ENCODE results near the gene TLR9.
A peak's percentile ranks its signal among the peaks of the same experiment; 100 is the strongest.

Gene TLR9

GRCh38 chr3:52247409-52248164, 22.1 kb upstream of the TLR9 start:
- in situ Hi-C loops (cut with HindIII; ENCODE audit: low sequenced_read_pairs), result no loop called here
- H3K4me3 ChIP-seq (ENCODE audit: low read depth, low read length), result no peak overlapping the region
- no peak for DNase-seq (ENCODE audit: low read depth, low spot score)
- TF ChIP-seq, protein P1, sequence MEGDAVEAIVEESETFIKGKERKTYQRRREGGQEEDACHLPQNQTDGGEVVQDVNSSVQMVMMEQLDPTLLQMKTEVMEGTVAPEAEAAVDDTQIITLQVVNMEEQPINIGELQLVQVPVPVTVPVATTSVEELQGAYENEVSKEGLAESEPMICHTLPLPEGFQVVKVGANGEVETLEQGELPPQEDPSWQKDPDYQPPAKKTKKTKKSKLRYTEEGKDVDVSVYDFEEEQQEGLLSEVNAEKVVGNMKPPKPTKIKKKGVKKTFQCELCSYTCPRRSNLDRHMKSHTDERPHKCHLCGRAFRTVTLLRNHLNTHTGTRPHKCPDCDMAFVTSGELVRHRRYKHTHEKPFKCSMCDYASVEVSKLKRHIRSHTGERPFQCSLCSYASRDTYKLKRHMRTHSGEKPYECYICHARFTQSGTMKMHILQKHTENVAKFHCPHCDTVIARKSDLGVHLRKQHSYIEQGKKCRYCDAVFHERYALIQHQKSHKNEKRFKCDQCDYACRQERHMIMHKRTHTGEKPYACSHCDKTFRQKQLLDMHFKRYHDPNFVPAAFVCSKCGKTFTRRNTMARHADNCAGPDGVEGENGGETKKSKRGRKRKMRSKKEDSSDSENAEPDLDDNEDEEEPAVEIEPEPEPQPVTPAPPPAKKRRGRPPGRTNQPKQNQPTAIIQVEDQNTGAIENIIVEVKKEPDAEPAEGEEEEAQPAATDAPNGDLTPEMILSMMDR (IDR thresholded peaks at IDR 0.05; ENCODE audit: low read depth, low read length), result no peak

GRCh38 chr3:52246728-52247408, 21.4 kb upstream of the TLR9 start:
- H3K4me3 ChIP-seq (ENCODE audit: low read depth, low read length), result no peak overlapping the region
- TF ChIP-seq, protein P1 (IDR thresholded peaks at IDR 0.05; ENCODE audit: low read depth, low read length), result no peak
- DNase-seq (ENCODE audit: low read depth, low spot score), result no peak
- in situ Hi-C loops (cut with HindIII; ENCODE audit: low sequenced_read_pairs), result no loop called here

GRCh38 chr3:52246264-52246620, 20.8 kb upstream of the TLR9 start:
- H3K4me3 ChIP-seq (ENCODE audit: low read depth, low read length), result peak overlapping the region; percentile 49
- in situ Hi-C loops (cut with HindIII; ENCODE audit: low sequenced_read_pairs), result no loop called here
- no peak for DNase-seq (ENCODE audit: low read depth, low spot score)
- TF ChIP-seq, protein P1 (IDR thresholded peaks at IDR 0.05; ENCODE audit: low read depth, low read length), result no peak

- peak within 1 kb of the TSS; percentile 49 for H3K4me3 ChIP-seq (ENCODE audit: low read depth, low read length)
- TF ChIP-seq, protein P1 (IDR thresholded peaks at IDR 0.05; ENCODE audit: low read depth, low read length), result no peak
- in situ Hi-C loops (cut with HindIII; ENCODE audit: low sequenced_read_pairs), result no loop called here
- peak; percentile 33 for DNase-seq (ENCODE audit: low read depth, low spot score)
Observed at GRCh38 chr3:52245322-52246263, 20.1 kb upstream of the TLR9 start, which contains the start of gene PPM1M. TSS of gene PPM1M (plus strand) at chr3:52245759. CDS start at chr3:52245825, 66 bp downstream.

DNA sequence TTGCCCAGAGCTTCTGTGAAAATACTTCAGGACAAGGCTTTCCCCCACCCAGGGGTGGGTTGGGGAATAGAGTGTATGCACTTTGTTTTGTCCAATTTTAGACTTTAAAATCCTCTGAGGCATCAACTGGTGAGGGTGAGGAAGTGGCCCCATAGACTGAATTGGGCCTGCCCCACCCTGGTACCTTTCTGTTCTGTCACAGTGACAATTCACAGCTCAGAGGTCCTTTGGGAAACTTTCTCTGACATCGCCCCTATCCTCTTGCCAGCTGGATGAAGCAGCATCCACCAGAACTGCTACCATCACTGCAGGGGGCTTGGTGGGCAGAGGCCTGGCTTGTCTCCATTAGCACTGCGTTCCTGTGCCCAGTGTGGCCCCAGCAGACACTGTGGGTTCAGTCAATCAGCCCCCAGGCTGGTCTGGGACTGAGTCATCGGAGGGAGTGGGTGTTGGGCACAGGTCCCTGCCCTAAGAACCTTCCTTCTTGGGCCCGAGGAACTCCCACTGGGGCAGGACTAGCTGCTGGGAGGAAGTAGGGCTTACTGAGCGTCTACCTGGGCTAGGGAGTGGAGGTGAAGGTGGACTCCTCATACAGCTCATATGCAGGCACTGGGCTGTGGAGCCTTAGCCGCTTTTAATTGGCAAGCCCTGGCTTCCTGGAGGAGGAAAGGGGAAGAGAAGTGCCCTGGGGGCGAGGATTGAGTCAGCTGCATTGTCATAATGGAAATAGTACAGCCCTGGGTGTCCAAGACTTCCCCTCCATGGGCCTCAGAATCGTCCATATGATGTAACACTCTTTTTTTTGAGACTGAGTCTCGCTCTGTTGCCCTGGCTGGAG, 18.6 kb upstream of the TLR9 start:
- TF ChIP-seq, protein P1 (IDR thresholded peaks at IDR 0.05; ENCODE audit: low read depth, low read length), result no peak

More for the DNA sequence above, 18.6 kb upstream of the TLR9 start:
- in situ Hi-C loops (cut with HindIII; ENCODE audit: low sequenced_read_pairs), result no loop called here
- H3K4me3 ChIP-seq (ENCODE audit: low read depth, low read length), result no peak overlapping the region
- no peak for DNase-seq (ENCODE audit: low read depth, low spot score)

Measured in astrocyte of the spinal cord (primary cell).